Caco-2 (cell line): ENCODE results near the gene SGPP1. TPM values are rescaled to one million over a fixed set of nuclear protein-coding genes. Genes with fewer than 3 reads are reported as not detected.
"Not testable (repeated sequence)": the region's sequence is repeated elsewhere in the genome, so short reads cannot be mapped to it uniquely, and the experiment has no call there.

Source experiments
- BruUV-seq: library from RNA; stranded (reverse); fragments of 400-500 nt; replicated peaks from 2 replicates; lab custom pipeline; 2021; lab: Mats Ljungman, UMichigan
- CTCF ChIA-PET: fragments of 300-600 bp; sonication (Branson Sonifier 250); formaldehyde crosslinking; loops from one replicate; lab custom pipeline; 2022; ENCODE audit warnings: antibody characterized with exemption; lab: Charles Lee
- POLR2A ChIA-PET: fragments of 300-600 bp; sonication (Branson Sonifier 250); formaldehyde crosslinking; loops from one replicate; lab custom pipeline; 2022; ENCODE audit warnings: antibody characterized with exemption; lab: Charles Lee
- DNase-seq, 2 experiments: peaks; one replicate each; pipeline versions ENCODE4 v3.0.0 to v3.0.0-alpha.2; 2020 to 2022
- H3K27me3 ChIP-seq: replicated peaks from 2 replicates; pipeline ENCODE4 v1.6.0; 2011; ENCODE audit warnings: low read length; ENCODE audit not compliant: control insufficient read depth, insufficient read depth
- H3K36me3 ChIP-seq: 2 replicates; pipeline ENCODE4 v1.5.1; 2011; ENCODE audit warnings: low read length; ENCODE audit not compliant: control insufficient read depth, insufficient read depth
- H3K4me1 ChIP-seq: fragments of 250-450 bp; sonication (Bioruptor Pico); 2 replicates; pipeline ENCODE4 v1.5.1; 2020; ENCODE audit warnings: mild to moderate bottlenecking
- H3K4me3 ChIP-seq: 2 replicates; pipeline ENCODE4 v1.5.1; 2011; ENCODE audit warnings: low read depth, mild to moderate bottlenecking, control low read depth, low read length
- H3K9me3 ChIP-seq: fragments of 250-450 bp; sonication (Bioruptor Pico); 2 replicates; pipeline ENCODE4 v1.5.1; 2020; ENCODE audit warnings: mild to moderate bottlenecking, moderate library complexity
- H3K27ac Mint-ChIP-seq: one replicate; pipeline ENCODE4 v1.8.0; 2022; ENCODE audit warnings: mixed read lengths; ENCODE audit not compliant: unreplicated experiment
- H3K27me3 Mint-ChIP-seq: one replicate; pipeline ENCODE4 v1.8.0; 2022; ENCODE audit warnings: mixed read lengths; ENCODE audit not compliant: insufficient read depth, unreplicated experiment
- H3K36me3 Mint-ChIP-seq: one replicate; pipeline ENCODE4 v1.8.0; 2022; ENCODE audit warnings: mild to moderate bottlenecking, mixed read lengths; ENCODE audit not compliant: insufficient read depth, unreplicated experiment
- H3K4me1 Mint-ChIP-seq: one replicate; pipeline ENCODE4 v1.8.0; 2022; ENCODE audit warnings: low read depth, mixed read lengths; ENCODE audit not compliant: unreplicated experiment
- H3K4me3 Mint-ChIP-seq: one replicate; pipeline ENCODE4 v1.8.0; 2022; ENCODE audit warnings: mild to moderate bottlenecking, moderate library complexity, mixed read lengths; ENCODE audit not compliant: unreplicated experiment
- H3K9me3 Mint-ChIP-seq: one replicate; pipeline ENCODE4 v1.8.0; 2022; ENCODE audit warnings: mixed read lengths; ENCODE audit not compliant: unreplicated experiment
- CTCF ChIP-seq, 2 experiments: fragments of 200-600 bp in 1 of 2; IDR thresholded peaks; 1 replicate in 1 of 2; 2 replicates in 1 of 2; pipeline versions ENCODE4 v1.5.1 to v1.8.0; 2011 to 2022; ENCODE audit warnings: antibody characterized with exemption in 1 of 2, control low read depth in 1 of 2, inconsistent platforms in 1 of 2, low read depth in 1 of 2, low read length in 1 of 2, mild to moderate bottlenecking in 1 of 2, moderate library complexity in 1 of 2; ENCODE audit not compliant: insufficient read depth in 1 of 2, severe bottlenecking in 1 of 2, unreplicated experiment in 1 of 2
- intact Hi-C: fragments of 100-400 bp; cut with micrococcal nuclease; formaldehyde crosslinking; loops from one replicate; pipeline ENCODE4 v1.10.0; 2022; ENCODE audit not compliant: unreplicated experiment
- total RNA-seq: library from RNA; stranded (reverse); gene quantifications from 2 replicates; pipeline ENCODE4 v1.2.3, GENCODE V29; 2022

SGPP1 gene
- total RNA-seq, 1 experiment from 2014 or later: 16.9 TPM

- no peaks in the 10 kb centered on the region for H3K27me3 ChIP-seq
- H3K27ac Mint-ChIP-seq: no peak overlapping the region
- no peak overlapping the region for H3K4me3 Mint-ChIP-seq
- H3K4me1 ChIP-seq: peaks cover 13% of the 10 kb centered on the region
- no peak for TF ChIP-seq CTCF (IDR thresholded peaks at IDR 0.05; ENCODE audit: insufficient read depth in 1 of 2, low read depth in 1 of 2, low read length in 1 of 2, severe bottlenecking in 1 of 2, unreplicated experiment in 1 of 2)
- no peaks in the 10 kb centered on the region for H3K36me3 Mint-ChIP-seq
- H3K9me3 ChIP-seq: peaks cover 5% of the 10 kb centered on the region; the same call in 1 of the 2 replicates
- CTCF ChIA-PET: no interaction called here
- H3K4me3 ChIP-seq: no peak overlapping the region
- intact Hi-C loops: no loop called here
- POLR2A ChIA-PET: interaction anchor here (1.1 kb wide), 1 partner anchor 22 kb away, joined by 3 read pairs; the partner anchor contains the start of gene WDR89
- no peaks in the 10 kb centered on the region for H3K9me3 Mint-ChIP-seq
- no TSS peak for BruUV-seq
- DNase-seq: peak; percentile 48 to 71
- H3K27me3 Mint-ChIP-seq: no peaks in the 10 kb centered on the region
- no peaks in the 10 kb centered on the region for H3K4me1 Mint-ChIP-seq
- H3K36me3 ChIP-seq: peaks cover 2% of the 10 kb centered on the region; the same call in 1 of the 2 replicates
These were observed 64.2 kb downstream of the SGPP1 start for GRCh38 chr14:63663428-63664341.

- H3K27me3 Mint-ChIP-seq: no peaks in the 10 kb centered on the region
- H3K4me1 Mint-ChIP-seq: no peaks in the 10 kb centered on the region
- H3K27ac Mint-ChIP-seq: no peak overlapping the region
- ChIA-PET POLR2A (interaction anchor here (1.1 kb wide), 1 partner anchor 21 kb away, joined by 3 read pairs; the partner anchor contains the start of gene WDR89), CTCF (no interaction called here)
- H3K36me3 ChIP-seq: peaks cover 2% of the 10 kb centered on the region; the same call in 1 of the 2 replicates
- H3K4me1 ChIP-seq: peaks cover 13% of the 10 kb centered on the region
- no peak for TF ChIP-seq CTCF (IDR thresholded peaks at IDR 0.05; ENCODE audit: insufficient read depth in 1 of 2, low read depth in 1 of 2, low read length in 1 of 2, severe bottlenecking in 1 of 2, unreplicated experiment in 1 of 2)
- H3K27me3 ChIP-seq: no peaks in the 10 kb centered on the region
- no TSS peak for BruUV-seq
- H3K4me3 Mint-ChIP-seq: no peak overlapping the region
- intact Hi-C loops: no loop called here
- peaks cover 5% of the 10 kb centered on the region; the same call in 1 of the 2 replicates for H3K9me3 ChIP-seq
- no peaks in the 10 kb centered on the region for H3K36me3 Mint-ChIP-seq
- no peak for DNase-seq
- no peaks in the 10 kb centered on the region for H3K9me3 Mint-ChIP-seq
- H3K4me3 ChIP-seq: no peak overlapping the region
These were observed 65.1 kb downstream of the SGPP1 start for GRCh38 chr14:63662776-63663175.

GRCh38 chr14:63661881-63662280 lies 66.0 kb downstream of the SGPP1 start:
- H3K27me3 Mint-ChIP-seq, H3K4me1 Mint-ChIP-seq, H3K4me3 ChIP-seq, H3K4me3 Mint-ChIP-seq, H3K36me3 Mint-ChIP-seq, H3K27me3 ChIP-seq, DNase-seq, CTCF ChIA-PET, H3K27ac Mint-ChIP-seq, H3K9me3 Mint-ChIP-seq, H3K9me3 ChIP-seq, POLR2A ChIA-PET, intact Hi-C loops, H3K36me3 ChIP-seq, BruUV-seq: not testable (repeated sequence)
- peaks cover 13% of the 10 kb centered on the region for H3K4me1 ChIP-seq
